ENCODE data around the gene SORBS1. TPM values are rescaled to one million over a fixed set of nuclear protein-coding genes. Genes with fewer than 3 reads are reported as not detected.
A peak's percentile ranks its signal among the peaks of the same experiment; 100 is the strongest.

SORBS1 gene
- total RNA-seq, 2 donors from 2014 or later: 16.7 to 17.9 TPM

GRCh38 chr10:95538412-95538811 lies 22.8 kb downstream of the SORBS1 start:
- Mint-ChIP-seq H3K27ac (peak overlapping the region; percentile 41), H3K27me3 (ENCODE audit: insufficient read depth) (no peaks in the 10 kb centered on the region), H3K4me3 (no peak overlapping the region), H3K36me3 (ENCODE audit: low read depth) (no peaks in the 10 kb centered on the region), H3K4me1 (peaks cover 67% of the 10 kb centered on the region), H3K9me3 (no peaks in the 10 kb centered on the region)
- Histone ChIP-seq H3K4me3 (ENCODE audit: low read length) (no peak overlapping the region), H3K27me3 (ENCODE audit: control insufficient read depth, insufficient read depth, low read length, poor library complexity, severe bottlenecking) (no peaks in the 10 kb centered on the region), H3K4me1 (ENCODE audit: control insufficient read depth, insufficient read depth, low read length) (peaks cover 36% of the 10 kb centered on the region), H3K9ac (ENCODE audit: extremely low read depth, low read length, poor library complexity, severe bottlenecking) (no peak overlapping the region), H3K9me3 (ENCODE audit: control insufficient read depth, low read length) (no peaks in the 10 kb centered on the region), H3K27ac (ENCODE audit: low read depth, low read length) (no peak overlapping the region), H3K36me3 (ENCODE audit: control insufficient read depth, insufficient read depth, low read length) (no peaks in the 10 kb centered on the region)
- no peak for DNase-seq
- WGBS, 2 experiments (ENCODE audit: insufficient coverage in 1 of 2, insufficient read length in 1 of 2): 92 to 97% methylated on average over 5 of the region's 5 CpGs
- TF ChIP-seq CTCF (conservative IDR thresholded peaks at IDR 0.05): no peak

DNA sequence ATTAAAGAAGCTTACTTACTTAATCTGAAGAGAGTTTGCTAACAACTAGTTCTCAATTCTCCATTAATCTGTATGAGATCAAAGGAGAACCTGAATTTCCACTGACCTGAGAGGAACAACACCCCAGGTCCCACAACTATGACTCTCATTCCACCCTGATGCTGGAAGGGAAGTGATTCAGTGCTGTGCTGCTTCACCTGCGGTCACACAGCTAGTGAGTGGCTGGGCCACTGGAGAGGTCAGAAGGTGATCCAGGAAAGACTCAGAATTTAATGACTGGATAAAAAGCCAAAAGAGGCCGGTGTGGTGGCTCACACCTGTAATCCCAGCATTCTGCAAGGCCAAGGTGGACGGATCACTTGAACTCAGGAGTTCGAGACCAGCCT lies 23.6 kb downstream of the SORBS1 start:
- Mint-ChIP-seq H3K27ac (no peak overlapping the region), H3K36me3 (ENCODE audit: low read depth) (no peaks in the 10 kb centered on the region), H3K4me1 (peaks cover 63% of the 10 kb centered on the region), H3K4me3 (no peak overlapping the region), H3K27me3 (ENCODE audit: insufficient read depth) (no peaks in the 10 kb centered on the region), H3K9me3 (no peaks in the 10 kb centered on the region)
- Histone ChIP-seq H3K36me3 (ENCODE audit: control insufficient read depth, insufficient read depth, low read length) (no peaks in the 10 kb centered on the region), H3K27ac (ENCODE audit: low read depth, low read length) (no peak overlapping the region), H3K9me3 (ENCODE audit: control insufficient read depth, low read length) (no peaks in the 10 kb centered on the region), H3K4me3 (ENCODE audit: low read length) (no peak overlapping the region), H3K4me1 (ENCODE audit: control insufficient read depth, insufficient read depth, low read length) (peaks cover 38% of the 10 kb centered on the region), H3K9ac (ENCODE audit: extremely low read depth, low read length, poor library complexity, severe bottlenecking) (no peak overlapping the region), H3K27me3 (ENCODE audit: control insufficient read depth, insufficient read depth, low read length, poor library complexity, severe bottlenecking) (no peaks in the 10 kb centered on the region)
- DNase-seq: no peak
- 86 to 94% methylated on average over 3 to 4 of the region's 4 CpGs for WGBS, 2 experiments (ENCODE audit: insufficient coverage in 1 of 2, insufficient read length in 1 of 2)
- TF ChIP-seq CTCF (conservative IDR thresholded peaks at IDR 0.05): no peak

DNA sequence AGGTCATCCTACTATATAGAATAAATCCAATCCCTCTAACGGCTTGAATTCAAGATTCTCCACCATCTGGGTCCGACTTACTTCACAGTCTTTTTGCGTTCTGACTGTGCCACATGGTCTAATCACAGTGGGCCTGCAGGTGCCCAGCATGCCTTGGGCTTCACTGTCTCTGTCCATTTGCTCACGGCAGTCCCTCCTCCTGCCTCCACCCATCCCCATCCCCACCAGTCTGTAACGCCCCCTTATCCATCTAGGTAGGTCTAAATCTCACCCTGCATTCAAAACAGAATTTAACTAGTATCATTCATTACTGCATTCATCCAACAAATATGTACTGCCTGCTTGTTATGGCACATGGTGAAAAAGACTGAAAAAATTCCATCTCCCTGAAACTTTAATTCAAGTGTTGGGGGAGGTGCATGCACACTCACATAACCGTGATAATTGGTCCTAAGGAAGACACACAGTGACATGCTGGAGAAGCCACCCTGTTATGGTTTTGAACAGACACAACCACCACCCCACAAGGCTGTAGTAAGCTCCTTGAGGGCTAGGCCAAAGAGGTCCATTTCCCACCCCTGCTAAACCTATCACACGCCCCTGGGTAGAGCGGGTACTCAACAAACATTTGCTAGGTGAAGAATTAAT lies 24.2 kb downstream of the SORBS1 start:
- H3K4me1 Mint-ChIP-seq: peaks cover 63% of the 10 kb centered on the region
- no peaks in the 10 kb centered on the region for H3K9me3 Mint-ChIP-seq
- no peak overlapping the region for H3K9ac ChIP-seq (ENCODE audit: extremely low read depth, low read length, poor library complexity, severe bottlenecking)
- H3K9me3 ChIP-seq (ENCODE audit: control insufficient read depth, low read length): no peaks in the 10 kb centered on the region
- 91 to 92% methylated on average over 6 to 7 of the region's 8 CpGs for WGBS, 2 experiments (ENCODE audit: insufficient coverage in 1 of 2, insufficient read length in 1 of 2)
- no peak overlapping the region for H3K27ac ChIP-seq (ENCODE audit: low read depth, low read length)
- DNase-seq: no peak
- H3K36me3 ChIP-seq (ENCODE audit: control insufficient read depth, insufficient read depth, low read length): no peaks in the 10 kb centered on the region
- no peaks in the 10 kb centered on the region for H3K27me3 ChIP-seq (ENCODE audit: control insufficient read depth, insufficient read depth, low read length, poor library complexity, severe bottlenecking)
- no peak overlapping the region for H3K27ac Mint-ChIP-seq
- H3K36me3 Mint-ChIP-seq (ENCODE audit: low read depth): no peaks in the 10 kb centered on the region
- no peaks in the 10 kb centered on the region for H3K27me3 Mint-ChIP-seq (ENCODE audit: insufficient read depth)
- H3K4me3 Mint-ChIP-seq: no peak overlapping the region
- peaks cover 39% of the 10 kb centered on the region for H3K4me1 ChIP-seq (ENCODE audit: control insufficient read depth, insufficient read depth, low read length)
- H3K4me3 ChIP-seq (ENCODE audit: low read length): no peak overlapping the region
- no peak for TF ChIP-seq CTCF (conservative IDR thresholded peaks at IDR 0.05)

Measured in endodermal cell (in vitro differentiated cells).